SK-N-SH treated with all-trans-retinoic acid at 6 μM for 48 hours (cell line): Measurements from ENCODE around the gene OR52N5.

Source experiments
- ARNTL ChIP-seq: fragments of 450-650 bp; formaldehyde crosslinking; IDR thresholded peaks from 2 replicates; pipeline ENCODE4 v1.5.0; 2020; ENCODE audit warnings: low read depth, mild to moderate bottlenecking, moderate library complexity, borderline replicate concordance
- BACH2 ChIP-seq: fragments of 250-450 bp; sonication (Bioruptor Pico); IDR thresholded peaks from 2 replicates; pipeline ENCODE4 v1.9.0; 2021; ENCODE audit warnings: mild to moderate bottlenecking, borderline replicate concordance
- CSRNP3 ChIP-seq: fragments of 250-450 bp; sonication (Bioruptor Pico); IDR thresholded peaks from 2 replicates; pipeline ENCODE4 v1.5.1; 2021; ENCODE audit warnings: mild to moderate bottlenecking, moderate library complexity
- GLIS3 ChIP-seq: fragments of 250-450 bp; sonication (Bioruptor Pico); IDR thresholded peaks from 2 replicates; pipeline ENCODE4 v1.5.0; 2020; ENCODE audit warnings: mild to moderate bottlenecking, moderate library complexity
- ISL1 ChIP-seq: fragments of 250-450 bp; sonication (Bioruptor Pico); IDR thresholded peaks from 2 replicates; pipeline ENCODE4 v2.1.2; 2022; ENCODE audit warnings: mild to moderate bottlenecking, moderate library complexity
- PATZ1 ChIP-seq: fragments of 250-450 bp; sonication (Bioruptor Pico); IDR thresholded peaks from 2 replicates; pipeline ENCODE4 v1.8.0; 2020; ENCODE audit warnings: mild to moderate bottlenecking, moderate library complexity, borderline replicate concordance
- RARB ChIP-seq: fragments of 250-450 bp; sonication (Bioruptor Pico); IDR thresholded peaks from 2 replicates; pipeline ENCODE4 v1.8.0; 2021; ENCODE audit warnings: mild to moderate bottlenecking, moderate library complexity
- SNAI2 ChIP-seq: fragments of 250-450 bp; sonication (Bioruptor Pico); IDR thresholded peaks from 2 replicates; pipeline ENCODE4 v1.5.0; 2020; ENCODE audit warnings: mild to moderate bottlenecking, moderate library complexity

- TF ChIP-seq ISL1 (CRISPR knock-in tag), result no peak
- TF ChIP-seq ARNTL (CRISPR knock-in tag), result no peak
- no peak for TF ChIP-seq GLIS3 (CRISPR knock-in tag)
- TF ChIP-seq PATZ1 (CRISPR knock-in tag), result no peak
- TF ChIP-seq CSRNP3 (CRISPR knock-in tag), result no peak
- no peak for TF ChIP-seq SNAI2
- no peak for TF ChIP-seq RARB (CRISPR knock-in tag)
- no peak for TF ChIP-seq BACH2 (CRISPR knock-in tag)
These were observed 13.4 kb upstream of the OR52N5 start for GRCh38 chr11:5796541-5796940.
